NCI-H187 treated with DMSO at 0.1 percent for 48 hours (cell line): Measurements from ENCODE around the gene CANT1.

ENCODE experiments used
- DNase-seq: peaks from one replicate; lab custom pipeline; 2025; lab: John Stamatoyannopoulos, UW

CANT1 gene

DNA sequence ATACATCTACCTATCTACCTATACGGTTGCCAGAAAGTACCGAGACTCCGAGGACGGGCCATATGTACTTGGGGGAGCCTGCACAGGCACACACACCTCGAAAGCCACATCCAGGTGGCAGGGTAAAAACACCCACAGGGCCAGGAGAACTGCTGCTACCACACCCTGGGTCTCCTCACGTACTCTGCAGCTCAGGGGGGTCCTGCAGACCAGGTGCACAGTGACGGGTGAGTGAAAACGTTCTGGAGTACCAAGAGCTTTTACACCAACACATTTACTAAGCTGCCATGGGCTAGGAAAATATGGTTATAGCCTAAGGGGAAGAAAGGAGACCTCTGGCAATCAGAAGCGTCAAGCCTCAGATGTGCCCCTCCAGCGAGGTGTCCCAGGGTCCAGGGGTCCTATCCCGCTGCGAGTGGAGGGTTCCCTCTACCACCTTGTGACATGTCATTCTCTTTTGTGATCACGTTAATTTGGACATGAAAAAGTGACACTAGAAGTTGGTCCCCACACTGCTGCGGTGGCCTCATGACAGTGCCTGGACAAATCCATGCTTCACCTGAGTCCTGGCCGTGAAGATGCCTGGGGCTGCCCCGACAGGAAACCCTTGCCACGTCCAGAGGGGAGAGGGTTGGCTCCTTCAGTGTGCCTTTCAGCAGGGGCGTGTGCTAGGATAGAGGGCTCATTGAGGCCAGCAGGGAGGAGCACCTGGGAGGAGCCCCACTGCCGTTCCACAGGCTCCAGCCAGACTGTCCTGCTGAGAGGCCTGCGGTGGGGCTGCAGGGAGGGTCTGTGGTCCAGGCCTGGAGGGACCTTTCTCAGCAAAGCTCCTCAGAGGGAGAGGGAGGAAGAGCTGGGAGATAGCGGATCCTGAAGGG lies 1.8 kb downstream of the CANT1 start:
- DNase-seq = no peak

DNA sequence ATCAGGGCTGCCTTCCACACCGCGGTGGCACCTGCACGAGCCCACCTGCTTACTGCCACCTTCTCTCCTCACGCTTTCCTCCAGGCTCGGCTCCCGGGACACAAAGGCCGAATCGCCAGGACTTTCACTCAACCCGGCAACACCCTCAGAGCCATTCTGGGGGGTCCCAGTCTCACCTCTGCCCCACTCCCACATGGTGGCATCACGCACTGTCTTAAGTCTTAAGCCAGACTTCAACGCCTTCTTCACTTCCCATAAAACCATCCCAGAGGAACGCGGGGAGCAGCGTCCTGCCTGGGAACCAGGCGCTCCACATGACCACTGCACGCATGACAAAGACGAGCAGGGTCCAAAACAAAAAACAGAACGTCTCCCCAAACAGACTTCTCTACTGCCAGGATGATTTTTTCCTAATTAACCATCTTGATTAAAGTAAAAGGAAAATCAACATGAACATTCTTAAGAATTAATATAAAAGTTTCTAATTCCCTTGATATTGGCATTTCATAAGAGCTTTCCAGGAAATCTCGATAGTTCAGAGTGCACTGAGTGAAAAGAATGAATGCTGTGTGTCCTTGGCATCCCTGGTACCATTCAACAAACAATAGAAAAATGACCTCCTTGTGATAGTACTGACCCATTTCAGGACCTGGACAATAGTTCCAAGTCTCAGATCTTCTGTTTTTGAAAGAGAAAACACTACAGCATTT lies 2.6 kb downstream of the CANT1 start:
- DNase-seq = no peak

DNA sequence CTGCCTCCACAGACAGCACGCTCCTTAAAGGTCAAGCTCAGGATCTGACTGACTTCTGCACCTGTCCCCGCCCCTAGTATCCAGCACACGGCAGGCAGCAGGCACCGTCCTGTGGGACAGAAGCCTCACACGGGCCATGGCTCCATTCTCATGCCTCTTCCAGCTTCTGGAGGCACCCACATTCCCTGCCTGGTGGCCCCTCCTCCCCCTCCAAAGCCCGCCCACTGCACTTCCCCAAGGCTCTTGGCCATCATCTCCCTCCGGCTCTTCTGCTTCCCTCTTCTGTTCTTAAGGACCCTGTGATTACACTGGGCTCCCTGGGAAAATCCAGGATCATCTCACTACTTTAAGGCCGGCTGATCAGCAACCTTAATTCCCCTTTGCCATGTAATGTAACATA lies 3.5 kb downstream of the CANT1 start:
- DNase-seq = no peak

DNA sequence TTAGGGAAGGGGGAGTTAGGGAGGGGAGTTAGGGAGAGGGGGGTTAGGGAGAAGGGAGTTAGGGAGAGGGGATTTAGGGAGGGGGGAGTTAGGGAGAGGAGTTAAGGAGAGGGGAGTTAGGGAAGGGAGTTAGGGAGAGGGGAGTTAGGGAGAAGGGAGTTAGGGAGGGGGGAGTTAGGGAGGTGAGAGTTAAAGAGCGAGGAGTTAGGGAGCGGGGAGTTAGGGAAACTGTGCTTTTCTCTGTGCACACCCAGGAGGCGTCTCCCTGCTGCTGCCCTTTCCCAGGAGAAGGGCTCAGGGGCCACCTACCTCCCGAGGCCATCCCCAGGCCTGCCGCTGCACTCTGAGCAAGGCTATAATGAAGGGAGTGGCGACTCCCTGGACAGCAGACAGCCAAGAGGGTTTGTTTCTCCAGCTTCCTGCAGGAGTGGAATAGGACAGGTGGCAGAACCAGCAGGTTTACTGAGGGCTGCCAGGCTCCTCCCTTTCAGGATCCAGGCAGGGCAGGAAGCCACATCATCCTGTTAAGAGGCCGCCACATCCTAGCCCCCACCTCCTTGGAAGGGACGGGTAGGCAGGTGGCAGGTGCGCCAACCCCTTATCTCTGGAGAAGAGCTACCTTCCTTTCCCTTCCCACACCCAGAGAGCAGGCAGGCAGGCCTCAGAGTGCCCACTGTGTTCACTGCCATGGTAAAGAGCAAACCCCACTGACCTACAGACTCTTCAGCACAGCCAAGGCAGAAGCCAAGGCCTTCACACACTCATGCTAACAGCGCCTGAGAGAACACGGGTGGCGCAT lies 4.3 kb downstream of the CANT1 start:
- peak; percentile 77 for DNase-seq

DNA sequence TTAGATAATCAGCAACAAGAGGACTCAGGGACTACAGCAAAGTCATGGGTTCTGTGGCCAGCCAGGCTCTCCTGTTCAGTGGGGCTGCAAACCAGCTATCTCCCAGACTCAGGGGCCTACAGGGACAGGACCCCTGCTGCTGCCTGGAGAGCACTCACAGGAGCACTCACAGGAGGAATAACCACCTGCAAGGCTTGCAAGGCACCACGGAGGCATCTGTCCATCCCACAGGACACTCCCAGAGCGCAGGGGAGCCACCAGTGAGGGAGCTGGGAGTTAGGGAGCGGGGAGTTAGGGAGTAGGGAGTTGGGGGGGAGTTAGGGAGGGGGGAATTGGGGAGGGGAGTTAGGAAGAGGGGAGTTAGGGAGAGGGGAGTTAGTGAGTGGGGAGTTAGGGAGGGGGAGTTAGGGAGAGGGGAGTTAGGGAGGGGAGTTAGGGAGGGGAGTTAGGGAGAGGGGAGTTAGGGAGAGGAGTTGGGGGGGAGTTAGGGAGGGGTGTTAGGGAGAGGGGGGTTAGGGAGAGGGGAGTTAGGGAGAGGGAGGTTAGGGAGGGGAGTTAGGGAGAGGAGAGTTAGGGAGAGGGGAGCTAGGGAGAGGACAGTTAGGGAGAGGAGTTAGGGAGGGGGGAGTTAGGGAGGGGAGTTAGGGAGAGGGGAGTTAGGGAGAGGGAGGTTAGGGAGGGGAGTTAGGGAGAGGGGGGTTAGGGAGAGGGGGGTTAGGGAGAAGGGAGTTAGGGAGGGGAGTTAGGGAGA lies 5.7 kb downstream of the CANT1 start:
- DNase-seq = no peak

DNA sequence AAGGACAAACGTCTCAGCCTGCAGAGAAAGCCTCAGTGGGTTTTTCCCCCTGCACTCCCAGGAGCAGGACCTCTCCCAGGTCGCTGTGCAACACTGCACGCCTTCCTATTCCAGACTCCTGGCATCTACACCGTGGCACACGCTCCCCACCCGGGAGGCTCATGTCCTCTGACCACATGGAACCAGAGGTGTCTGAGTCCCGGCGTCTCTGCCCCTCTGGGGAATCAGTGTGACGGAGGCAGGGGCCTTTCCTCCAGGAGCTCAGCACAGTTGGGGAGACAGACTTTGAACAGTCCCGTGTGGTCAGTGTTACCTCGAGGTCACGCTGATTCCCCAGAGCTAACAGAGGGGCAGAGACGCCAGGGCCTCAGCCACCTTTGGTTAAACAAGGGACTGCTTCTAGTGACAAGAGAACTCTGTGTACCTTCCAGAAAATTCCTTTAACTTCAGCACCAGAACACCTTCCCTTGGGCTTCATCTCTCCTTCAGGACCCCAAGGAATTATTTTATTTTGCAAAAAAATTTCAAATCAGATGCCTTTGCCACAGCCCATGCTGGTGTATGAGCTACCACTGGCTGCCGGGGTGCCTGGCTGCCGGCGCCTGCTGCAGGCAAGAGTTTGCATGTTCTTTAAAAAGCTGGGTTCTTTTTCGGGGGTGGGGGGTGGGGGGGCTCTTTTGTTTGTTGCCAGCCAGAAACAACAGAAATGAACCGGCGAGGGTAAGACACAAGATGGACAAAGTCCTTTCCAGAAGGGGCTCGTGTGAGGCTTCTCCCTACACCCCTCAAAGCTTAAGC lies 6.6 kb downstream of the CANT1 start:
- no peak for DNase-seq

DNA sequence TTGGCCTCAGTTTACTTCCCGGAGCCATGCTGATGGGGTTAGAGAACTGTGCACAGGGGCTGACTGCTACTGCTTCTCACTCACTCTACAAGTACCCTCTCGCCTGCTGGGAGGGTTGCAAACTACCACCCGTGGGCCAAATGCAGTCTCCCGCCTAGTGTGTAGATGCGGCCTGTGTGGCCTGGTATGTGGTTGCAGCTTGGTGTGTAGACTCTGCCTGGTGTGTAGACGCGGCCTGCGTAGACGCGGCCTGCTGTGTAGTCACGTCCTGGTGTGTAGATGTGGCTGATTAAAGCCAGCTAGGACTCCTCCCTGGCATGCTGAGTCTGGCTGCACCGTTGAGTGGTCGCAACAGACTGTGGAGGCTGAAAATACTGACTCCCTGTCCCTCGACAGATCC lies 7.3 kb downstream of the CANT1 start:
- DNase-seq = no peak

DNA sequence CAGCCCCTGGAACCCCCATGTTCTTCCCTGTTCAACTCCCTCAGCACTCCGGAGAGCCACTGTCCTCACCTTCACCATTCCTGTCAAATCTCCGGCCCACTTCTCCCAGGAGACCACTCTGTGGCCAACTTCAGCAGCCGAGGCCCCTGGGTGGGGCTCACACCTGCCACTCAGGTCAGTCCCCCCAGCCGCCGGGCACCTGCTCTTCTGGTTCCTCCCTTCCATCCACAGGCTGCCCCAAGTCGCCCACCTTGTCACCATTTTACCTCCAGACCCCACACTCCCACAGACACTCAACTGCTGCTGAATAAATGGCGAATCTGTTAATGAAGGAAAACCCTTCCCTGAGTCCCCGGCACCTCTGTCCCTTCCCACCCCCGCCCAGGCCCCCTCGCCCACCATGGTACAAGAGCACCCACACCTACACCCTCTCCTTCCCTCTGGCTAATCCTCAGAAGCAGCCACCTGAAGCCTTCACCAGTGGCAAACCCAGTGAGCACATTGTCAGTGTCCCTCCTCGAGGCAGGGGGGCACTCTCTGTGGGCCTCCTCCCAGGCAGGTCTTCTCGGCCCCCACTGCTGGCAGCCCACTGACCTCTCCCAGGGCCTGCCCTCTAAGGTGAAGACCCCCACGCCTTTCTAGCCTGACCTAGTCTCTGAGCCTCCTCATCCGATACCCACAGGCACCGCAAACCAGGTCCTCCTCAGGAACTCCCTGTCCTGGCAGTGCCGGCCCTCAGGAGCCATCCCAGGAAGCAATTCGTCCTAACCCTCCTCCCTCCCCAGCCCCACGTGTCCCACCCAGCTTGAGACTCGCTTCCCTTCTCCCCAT lies 8.2 kb downstream of the CANT1 start:
- no peak for DNase-seq

DNA sequence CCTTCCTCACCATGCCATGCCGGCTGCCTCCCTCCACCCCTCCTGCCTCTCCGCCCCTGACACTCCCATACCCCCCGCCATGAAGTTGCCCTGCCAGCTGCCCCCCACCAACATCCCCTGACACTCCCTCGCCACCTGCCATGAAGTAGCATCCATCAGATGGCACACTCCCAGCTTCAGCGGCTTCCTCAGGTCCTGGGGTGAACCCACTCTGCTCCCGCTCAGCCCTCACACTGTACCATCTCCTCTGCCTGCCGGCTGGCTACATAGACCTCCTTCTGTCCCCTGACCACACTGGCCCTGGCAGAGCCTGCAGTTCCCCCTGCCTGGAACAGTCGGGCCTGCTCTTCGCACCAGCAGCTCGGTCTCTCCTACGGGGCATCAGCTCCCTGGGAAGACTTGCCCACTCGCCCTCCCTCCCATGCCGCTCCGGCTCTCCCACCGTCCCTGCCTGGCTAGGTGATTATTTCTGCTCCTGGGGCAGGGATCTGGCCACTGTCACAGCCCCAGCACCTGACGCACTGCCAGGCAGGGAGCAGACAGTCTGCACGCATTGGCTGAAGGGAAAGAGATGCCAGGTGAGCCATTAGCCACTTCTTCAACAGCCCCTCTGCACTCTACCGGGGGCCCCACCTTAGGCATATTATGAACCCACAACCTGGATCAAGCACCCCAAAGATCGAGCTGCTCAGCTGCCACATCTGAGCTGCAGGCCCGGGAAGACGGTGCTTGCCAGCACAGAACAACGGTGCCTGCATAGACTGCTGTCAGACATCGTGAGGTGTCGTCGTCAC lies 9.0 kb downstream of the CANT1 start:
- no peak for DNase-seq

DNA sequence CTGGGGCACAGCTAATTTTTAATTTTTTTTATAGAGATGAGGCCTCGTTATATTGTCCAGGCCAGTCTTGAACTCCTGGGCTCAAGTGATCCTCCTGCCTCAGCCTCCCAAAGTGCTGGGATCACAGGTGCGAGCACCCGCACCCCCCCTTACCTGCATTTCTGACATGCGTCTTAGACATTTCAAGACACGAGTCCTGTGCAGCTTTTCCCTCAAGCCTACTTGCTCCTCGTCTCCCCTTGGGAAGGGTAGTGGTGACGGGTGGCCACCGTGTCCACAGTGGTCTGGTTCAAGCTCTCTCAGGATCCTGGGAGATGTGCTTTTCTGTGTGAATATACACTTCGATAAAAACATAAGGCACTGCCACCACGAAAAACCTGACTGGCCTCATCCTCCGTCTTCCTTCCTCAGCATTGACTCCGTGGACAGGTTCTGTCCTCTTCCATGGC lies 9.6 kb downstream of the CANT1 start:
- no peak for DNase-seq

DNA sequence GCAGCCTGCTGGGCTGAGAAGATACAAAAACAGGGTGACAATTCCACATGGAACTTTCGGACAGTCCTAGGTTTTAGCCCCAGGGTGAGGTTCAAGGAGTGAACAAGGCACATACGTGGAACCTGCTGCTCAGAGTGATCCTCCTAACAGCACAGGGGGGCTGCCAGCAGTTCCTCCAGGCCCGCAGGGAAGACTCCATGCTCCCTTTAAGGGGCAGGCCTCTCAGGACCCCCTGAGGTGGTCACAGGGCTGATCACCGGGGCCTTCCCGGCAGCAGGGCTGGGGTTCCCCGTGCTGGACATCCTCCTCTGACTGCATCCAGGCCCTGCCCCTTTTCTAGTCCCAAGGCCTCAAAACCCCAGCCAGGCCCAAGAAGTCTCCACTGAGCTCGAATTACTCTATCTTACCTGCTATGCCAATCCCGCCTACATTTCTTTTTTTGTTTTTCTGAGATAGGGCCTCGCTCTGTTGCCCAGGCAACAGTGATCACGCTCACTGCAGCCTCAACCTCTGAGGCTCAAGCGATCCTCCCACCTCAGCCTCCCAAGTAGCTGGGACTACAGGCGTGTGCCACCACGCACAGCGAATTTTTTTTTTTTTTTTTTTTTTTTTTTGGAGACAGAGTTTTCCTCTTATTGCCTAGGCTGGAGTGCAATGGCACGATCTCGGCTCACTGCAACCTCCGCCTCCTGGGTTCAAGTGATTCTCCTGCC lies 10.4 kb downstream of the CANT1 start:
- no peak for DNase-seq

DNA sequence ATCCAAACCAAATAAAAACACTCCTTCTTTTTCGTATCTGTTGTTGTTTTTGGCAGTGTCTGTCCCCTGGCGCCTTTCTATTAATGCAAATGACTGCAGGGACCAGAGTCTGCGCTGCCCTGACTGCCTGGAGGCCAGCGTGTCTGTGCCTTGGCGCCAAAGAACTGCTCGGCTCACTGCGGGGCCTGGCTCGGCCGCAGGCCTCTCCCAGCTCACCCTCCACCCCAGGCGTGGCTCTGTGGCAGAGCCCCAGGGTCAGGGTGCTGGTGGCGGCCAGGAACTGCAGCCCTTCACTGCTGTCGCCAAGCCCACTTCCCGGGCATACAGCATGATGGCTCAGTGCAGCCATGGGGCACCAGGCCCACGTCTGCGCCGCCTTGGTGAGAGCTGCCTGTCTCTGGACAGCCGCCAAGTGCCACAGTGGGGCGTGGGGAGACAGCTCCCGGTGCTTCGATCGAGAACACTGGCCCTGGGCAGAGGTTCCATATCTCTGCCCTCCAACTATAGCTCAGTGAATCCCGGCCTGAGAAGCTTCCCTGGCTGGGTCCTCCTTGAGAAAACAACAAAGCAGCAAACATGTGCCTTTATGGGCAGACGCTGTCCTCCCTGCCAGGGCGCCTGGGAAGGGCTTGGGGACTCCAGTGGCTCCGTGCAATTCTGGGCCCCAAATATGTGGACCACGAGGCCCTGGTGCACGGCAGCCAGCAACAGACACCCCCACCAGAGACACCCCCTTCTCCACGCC lies 11.1 kb downstream of the CANT1 start:
- DNase-seq = no peak

DNA sequence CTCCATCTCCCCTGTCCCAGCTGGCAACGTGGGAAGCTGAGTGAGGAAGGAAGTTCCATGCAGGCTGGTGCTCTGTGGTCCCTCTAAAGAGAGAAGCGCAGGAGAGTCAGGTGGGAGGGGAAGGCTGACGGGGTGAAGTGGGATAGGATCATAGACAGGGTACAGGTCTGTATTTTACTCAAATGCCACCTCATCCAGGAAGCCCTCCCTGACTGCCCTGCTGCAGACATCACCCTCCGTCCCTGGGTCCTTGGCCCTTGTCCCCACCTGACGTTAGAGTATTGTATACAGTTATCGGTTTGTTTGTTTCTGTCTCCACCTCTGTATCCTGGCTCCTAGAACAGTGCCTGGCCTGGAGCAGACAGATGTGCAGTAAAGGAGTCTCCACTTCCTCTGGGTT lies 11.7 kb downstream of the CANT1 start:
- no peak for DNase-seq

DNA sequence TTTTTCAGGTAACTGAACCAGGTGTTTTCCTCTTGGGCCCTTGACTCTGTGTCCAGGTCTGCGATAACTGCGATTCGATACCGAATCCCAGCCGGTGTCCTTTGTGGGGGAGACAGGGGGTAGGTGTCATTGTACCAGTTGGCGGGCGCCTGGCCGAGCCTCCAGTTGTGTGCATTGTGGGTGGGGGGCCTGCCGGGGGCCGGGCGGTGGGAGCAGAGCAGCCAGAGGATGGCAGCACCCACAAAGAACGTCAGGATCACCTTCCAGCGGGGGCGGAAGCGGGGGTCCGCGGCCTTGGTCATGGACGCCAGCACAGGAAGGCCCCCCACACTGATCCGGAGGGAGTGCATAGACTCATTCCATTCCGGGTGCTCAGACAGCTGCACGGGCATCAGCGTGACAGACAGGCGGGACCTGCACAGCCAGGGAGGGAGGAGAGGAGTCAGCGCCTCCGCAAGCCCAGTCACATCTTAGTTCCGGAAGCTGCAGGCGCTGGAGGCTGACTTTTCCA lies 12.3 kb downstream of the CANT1 start:
- DNase-seq = no peak

DNA sequence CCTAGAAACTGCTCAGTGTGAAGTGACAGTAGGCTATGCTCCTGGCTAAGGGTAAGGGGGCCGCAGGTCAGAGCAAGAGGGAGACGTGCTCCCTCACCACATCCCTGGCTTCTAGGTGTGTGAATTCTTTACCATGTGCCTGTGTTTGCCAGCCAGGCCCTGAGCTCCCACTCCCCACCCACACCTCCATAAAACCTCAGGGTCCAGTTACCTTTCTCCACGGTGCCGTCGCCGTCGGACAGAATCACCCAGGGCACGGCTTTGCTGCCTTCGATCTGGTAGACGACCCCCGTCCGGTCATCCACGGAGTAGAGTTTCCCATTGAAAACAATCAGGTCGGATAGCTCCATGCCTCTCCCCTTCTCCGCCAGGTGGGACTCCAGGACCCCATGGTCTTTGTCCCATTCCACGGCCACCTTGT lies 12.8 kb downstream of the CANT1 start:
- DNase-seq = no peak

DNA sequence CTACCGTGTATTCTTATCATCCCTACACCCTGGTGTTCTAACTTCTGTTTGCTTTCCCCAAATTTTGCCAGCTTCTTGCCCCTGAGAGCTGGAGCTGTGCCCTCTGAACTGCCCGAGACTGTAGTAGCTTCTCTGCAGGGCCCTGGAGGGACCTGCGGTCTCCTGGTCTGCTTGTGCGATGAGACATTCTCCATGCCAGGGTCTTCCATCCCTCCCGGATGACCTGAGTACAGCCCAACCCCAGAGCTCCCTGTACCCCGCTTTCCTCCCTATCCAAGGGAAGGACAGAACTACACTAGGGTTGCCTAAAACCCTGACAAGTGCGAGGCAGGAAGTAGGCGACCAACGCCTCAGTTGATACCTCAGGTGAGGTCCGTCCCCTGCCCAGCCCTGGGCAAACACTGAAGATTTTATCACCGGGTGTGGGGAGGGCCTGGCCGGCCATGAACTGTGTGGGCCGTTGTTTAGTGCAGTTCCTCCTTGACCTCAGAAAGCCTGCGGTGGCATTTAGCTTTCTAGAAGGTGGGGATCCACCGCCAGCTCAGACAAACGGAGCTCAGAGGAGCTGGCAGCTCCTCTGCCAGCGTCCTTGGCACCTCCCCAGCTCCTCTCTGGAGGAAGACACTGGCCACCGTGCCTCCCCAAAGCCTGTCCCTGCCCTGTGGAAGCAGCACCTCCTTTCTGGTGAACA lies 13.7 kb downstream of the CANT1 start:
- no peak for DNase-seq
